Middle frontal gyrus (tissue), 1 donor: ENCODE measurements around the gene KCNQ5.
"Not testable (repeated sequence)": the region's sequence is repeated elsewhere in the genome, so short reads cannot be mapped to it uniquely, and the experiment has no call there.

Experiments used
- DNase-seq: peaks from one replicate; pipeline ENCODE4 v3.0.0-alpha.2; 2015; ENCODE audit warnings: low spot score; ENCODE audit errors: extremely low spot score

Gene KCNQ5

DNA sequence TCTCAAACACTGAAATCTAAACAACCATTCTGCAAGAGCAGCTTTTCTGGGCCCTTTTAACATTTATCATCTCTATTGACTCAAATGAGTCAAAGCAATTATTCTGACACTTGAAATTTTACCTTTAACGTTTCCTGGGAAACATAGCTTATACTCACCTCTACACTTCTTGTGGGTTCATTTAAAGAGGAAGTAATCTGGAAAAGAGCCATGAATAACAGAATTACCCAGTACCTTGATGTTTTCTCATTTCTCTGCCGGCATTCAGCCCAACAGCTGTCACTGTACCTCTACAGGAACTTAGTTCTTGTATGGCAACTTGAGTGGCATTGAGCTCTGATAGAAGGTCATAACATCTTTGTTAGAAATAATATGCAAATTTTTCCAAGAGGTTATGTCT, 272.2 kb downstream of the KCNQ5 start:
- DNase-seq = no peak

DNA sequence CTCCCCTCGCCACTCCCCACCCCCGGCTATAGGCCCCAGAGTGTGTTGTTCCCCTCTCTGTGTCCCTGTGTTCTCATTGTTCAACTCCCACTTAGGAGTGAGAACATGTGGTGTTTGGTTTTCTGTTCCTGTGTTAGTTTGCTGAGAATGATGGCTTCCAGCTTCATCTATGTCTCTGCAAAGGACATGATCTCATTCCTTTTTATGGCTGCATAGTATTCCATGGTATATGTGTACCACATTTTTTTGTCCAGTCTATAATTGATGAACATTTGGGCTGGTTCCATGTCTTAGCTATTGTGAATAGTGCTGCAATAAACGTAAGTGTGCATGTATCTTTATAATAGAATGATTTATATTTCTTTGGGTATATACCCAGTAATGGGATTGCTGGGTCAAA, 276.4 kb downstream of the KCNQ5 start:
- not testable (repeated sequence) for DNase-seq

DNA sequence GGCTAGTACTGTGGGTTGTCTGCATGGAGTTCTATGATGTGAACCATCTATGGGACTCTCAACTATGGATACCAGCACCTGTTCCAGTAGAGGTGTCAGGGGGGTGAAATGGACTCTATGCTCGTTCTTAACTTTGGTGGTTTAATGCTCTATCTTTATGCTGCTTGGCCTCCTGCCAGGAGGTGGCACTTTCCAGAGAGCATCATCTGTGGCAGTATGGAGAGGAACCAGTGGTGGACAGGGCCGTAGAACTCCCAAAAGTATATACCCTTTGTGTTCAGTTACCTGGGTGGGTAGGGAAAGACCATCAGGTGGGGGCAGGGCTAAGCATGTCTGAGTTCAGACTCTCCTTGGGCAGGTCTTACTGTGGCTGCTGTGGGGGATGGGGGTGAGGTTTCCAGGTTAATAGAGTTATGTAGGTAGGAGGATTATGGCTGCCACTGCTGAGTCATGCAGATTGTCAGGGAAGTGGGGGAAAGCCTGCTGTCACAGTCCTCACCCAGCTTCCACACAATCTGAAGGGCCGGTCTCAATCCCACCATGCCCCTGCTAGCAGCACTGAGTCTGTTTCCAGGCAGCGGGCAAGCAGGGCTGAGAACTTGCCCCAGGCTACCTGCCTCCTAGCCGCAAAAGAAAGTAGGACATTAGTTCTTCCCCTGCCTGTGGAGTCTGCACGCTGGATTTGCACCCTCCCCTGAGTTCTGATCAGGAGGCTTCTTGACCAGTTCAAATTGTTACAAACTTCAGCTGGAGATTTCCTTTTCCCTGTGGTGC, 284.0 kb downstream of the KCNQ5 start:
- no peak for DNase-seq

- no peak for DNase-seq
These were observed 289.7 kb downstream of the KCNQ5 start for GRCh38 chr6:72911463-72912155.

DNA sequence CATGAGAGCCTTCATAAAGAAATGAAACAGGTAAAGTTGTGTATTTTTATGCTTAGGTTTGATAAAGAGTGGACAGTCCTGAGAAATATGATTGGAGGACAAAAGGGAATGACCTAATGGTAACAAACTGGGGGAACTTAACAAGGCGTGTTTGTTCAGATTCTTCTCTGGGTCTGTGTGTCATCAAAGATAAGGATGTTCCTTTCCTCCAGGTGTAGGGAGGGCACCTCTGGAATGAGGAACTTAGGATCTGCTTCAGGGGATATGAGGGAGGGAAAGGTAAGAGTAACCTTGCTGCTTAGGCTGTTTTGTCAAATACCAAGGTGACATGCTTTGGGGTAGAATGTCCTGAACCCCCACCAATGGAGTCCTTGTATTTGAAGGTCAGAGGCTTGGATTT, 291.9 kb downstream of the KCNQ5 start:
- no peak for DNase-seq

- DNase-seq = no peak
These were observed 294.4 kb downstream of the KCNQ5 start for GRCh38 chr6:72916298-72916697.

GRCh38 chr6:72916906-72917305, 295.0 kb downstream of the KCNQ5 start:
- DNase-seq = no peak

GRCh38 chr6:72922401-72922800, 300.5 kb downstream of the KCNQ5 start:
- DNase-seq = no peak

GRCh38 chr6:72925136-72925535, 303.3 kb downstream of the KCNQ5 start:
- DNase-seq = no peak

DNA sequence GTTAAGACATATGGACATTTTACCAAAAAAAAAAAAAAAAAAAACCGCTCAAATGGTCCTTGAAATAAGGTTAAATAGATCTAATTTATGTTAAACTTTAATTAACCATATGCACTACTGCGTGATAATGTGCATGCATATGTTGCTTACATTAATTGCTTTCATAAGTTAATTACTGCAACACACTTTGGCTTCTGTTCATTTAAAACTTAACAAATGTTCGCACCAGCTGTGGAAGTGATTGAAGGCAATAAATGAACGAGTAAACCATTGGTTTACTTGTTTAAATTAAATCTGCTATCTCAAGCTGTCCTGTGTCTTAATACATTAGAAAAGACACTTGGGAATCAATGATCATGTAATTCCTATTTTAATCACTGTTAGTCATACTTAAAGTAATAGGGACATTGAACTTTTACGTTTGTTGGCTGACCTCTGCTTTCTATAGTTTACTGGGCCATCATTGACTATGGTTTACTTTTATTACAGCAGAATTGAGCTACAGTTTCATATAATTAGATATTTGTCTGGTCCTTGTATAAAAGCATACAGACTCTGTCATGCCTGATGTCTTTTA, 308.8 kb downstream of the KCNQ5 start:
- no peak for DNase-seq

- no peak for DNase-seq
These were observed 309.5 kb downstream of the KCNQ5 start for GRCh38 chr6:72931325-72931887.

DNA sequence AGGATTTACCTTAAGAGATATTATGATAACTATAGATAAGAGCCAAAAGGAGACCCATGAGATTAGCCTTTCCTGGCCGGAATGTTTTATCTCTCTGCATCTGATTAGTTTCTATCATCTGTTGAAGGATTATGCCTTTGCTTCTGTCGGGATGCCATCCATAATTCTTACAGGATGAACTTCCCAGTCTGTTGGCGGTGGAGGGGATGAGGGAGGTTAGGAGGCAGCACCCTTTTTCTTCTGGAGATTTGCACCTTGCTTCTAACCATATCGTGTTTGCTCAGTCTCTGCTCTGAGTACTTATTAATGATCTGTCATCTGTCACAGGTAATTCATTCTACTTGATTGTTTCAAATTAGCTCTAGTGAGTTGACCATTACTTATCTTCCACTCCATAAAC, 311.4 kb downstream of the KCNQ5 start:
- DNase-seq = no peak

DNA sequence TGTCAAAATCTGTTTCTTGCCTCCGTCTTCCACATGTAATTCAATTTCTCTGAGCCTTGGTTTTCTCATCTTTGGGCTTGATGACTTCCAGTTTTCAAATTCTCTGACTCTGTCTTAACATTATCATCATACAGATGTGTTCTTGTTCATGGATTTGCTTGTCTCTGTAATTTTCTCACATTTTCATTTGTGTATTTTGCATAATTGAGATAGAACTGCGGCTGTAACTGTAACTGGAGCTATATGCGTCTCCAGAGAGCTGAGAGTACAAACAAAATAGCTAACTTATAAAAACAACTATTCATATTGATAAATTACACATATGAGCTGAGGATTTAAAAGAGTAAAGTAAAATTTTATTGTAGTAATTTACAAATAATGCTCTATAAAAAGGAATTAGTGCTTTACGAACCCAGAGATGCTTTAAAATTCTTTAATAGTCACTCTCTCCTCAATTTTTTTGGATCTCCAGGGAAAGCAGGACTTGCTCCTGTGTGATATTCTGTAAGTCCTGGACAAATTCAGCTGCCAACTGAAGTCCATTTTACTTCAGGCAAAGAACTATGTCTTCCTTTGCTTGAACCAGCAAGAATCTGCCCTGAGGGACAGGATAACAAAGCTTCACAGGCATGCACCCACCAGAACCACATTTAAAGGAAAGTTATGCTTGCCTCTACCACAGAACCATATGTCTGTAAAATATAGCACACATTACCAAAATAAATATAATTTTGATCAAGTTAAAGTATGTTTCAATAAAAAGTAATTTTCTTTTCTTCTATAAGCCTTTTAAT, 315.1 kb downstream of the KCNQ5 start:
- no peak for DNase-seq

DNA sequence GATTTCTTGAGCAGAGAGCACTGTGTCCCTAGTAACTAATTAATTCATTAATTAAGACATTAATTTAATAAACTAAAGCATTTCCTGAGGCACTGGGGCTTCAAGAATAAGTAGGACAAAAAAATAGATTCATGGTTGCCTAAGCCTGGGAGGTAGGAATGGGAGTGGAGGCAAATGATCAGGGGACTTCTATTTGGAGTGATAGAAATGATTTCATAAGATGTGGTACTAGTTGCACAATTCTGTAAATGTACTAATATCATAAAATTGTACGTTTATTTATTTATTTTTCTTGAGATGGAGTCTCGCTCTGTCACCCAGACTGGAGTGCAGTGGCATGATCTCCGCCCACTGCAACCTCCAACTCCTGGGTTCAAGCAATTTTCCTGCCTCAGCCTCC, 316.2 kb downstream of the KCNQ5 start:
- DNase-seq = no peak

- DNase-seq = no peak
These were observed 317.1 kb downstream of the KCNQ5 start for GRCh38 chr6:72939004-72939403.

DNA sequence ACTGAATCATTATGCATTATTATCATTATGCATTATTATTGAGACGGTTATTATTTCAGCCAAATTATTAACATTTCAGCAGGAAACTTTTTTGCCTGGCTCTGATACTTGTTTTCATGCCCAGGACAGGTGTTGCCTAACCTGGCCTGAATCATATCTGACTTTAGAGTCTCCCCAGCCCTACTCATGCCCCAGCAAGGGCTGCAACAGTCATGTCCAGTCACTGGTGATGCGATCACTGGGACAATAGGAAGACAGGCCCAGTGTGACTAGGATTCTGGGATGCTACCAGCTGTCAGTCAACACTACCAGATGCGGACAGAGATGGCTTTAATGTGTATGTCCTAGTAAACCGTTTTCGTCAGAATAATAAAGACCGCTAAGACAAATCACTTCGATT, 318.4 kb downstream of the KCNQ5 start:
- DNase-seq = no peak

GRCh38 chr6:72941263-72941662, 319.4 kb downstream of the KCNQ5 start:
- no peak for DNase-seq

GRCh38 chr6:72941751-72942150, 319.9 kb downstream of the KCNQ5 start:
- DNase-seq = no peak

DNA sequence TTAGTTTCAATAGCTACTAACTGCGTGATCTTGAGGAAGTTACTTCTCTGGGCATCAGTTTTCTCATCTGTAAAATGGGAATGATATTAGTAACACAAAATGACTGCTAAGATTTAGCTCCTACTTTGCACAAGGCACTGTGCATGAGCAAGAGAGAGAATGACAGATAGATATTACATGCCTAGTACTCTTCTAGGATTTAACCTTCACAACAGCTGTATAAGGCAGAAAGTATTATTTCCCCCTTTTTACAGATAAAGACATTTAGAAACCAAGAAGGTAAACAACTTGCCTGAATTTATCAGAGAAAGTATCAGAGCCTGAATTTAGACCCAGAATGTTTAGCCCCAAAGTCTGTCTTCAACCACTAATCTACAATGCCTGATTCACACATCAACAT, 321.8 kb downstream of the KCNQ5 start:
- no peak for DNase-seq

- DNase-seq = no peak
These were observed 322.8 kb downstream of the KCNQ5 start for GRCh38 chr6:72944660-72945059.

- no peak for DNase-seq
These were observed 324.9 kb downstream of the KCNQ5 start for GRCh38 chr6:72946774-72947173.

GRCh38 chr6:72947534-72947933, 325.7 kb downstream of the KCNQ5 start:
- DNase-seq = no peak
